Stimulated activated CD8-positive, alpha-beta memory T cell treated with anti-CD3 and anti-CD28 coated beads, Interleukin-4, amount 100 ng/mL, for 24 hours (primary cell): ENCODE data around the gene CEP55.

Source experiments
- DNase-seq: peaks from one replicate; pipeline ENCODE4 v3.0.0-alpha.2; 2020; ENCODE audit warnings: low read depth

Gene CEP55

DNA sequence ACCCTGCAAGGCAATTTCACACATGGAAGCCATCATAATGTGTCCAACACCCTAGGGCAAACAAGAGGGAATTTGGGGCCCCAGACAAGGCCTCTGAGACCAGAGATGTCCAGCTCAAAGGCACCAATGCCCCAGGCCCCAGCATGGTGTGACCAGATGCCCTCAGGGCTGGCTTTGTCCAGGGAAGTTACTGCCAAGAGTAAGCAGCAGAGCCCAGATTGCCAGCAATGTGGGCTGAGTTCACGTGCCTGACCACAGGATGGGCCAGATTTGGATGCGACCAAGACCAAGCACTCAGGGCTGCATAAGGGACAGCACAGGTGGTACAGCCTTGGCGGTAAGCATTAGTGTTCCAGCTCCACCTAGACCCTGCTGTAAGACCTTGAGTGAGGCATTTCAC, 27.0 kb upstream of the CEP55 start:
- no peak for DNase-seq

GRCh38 chr10:93471110-93471651, 25.2 kb upstream of the CEP55 start:
- no peak for DNase-seq

DNA sequence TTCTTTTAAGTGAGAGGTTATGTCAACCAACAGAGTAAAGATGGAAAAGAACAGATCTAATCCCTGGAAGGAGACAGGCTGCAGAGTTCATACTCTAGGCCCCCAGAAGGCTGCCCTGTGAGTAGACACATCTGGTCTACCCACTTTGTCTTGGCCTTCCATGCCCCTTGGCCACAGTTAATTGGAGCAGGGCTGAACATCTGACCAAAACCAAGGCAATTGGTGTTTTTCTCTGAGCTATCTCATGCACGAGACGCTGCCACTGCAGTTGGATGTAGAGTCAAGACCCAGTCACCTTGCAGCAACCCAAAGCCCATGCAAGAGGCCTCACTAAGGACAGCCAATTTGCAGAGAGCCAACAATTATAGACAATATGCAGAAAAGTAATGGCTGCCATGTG, 23.3 kb upstream of the CEP55 start:
- DNase-seq = no peak

DNA sequence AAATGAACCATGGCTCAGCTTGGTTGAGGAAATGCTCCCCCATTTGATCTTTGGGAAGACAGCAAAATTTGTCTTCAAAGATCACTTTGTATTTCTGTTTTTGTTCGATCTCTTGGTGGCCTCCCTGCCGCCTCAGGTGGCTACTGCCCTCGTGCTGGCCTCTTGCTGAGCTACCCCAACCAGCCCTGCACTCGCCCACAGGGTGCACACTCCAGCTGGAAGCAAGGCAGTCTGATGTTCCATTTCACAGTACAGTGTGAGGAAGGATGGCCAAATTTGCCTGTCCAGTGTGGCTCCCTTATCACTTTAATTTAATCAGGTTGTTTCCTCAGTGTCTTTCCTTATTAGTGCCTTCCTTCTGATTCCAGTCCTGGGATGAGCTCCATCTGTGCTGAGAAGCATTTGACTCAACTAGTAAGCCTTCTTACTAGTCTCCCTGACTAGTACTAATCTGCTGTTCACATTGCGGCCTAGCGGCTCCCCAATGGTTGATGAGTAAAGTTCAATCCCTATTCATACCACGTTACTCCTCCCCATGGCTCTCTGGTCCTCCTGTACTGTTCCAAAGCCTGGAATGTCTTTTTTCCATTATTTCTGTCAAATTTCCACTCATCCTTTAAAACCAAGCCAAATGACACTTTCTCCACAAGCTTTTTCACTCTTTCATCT, 22.5 kb upstream of the CEP55 start:
- no peak for DNase-seq

- DNase-seq = no peak
Measured at GRCh38 chr10:93475227-93475626, 21.2 kb upstream of the CEP55 start.

GRCh38 chr10:93475871-93476270, 20.5 kb upstream of the CEP55 start:
- no peak for DNase-seq

GRCh38 chr10:93476756-93477155, 19.7 kb upstream of the CEP55 start:
- DNase-seq = no peak

DNA sequence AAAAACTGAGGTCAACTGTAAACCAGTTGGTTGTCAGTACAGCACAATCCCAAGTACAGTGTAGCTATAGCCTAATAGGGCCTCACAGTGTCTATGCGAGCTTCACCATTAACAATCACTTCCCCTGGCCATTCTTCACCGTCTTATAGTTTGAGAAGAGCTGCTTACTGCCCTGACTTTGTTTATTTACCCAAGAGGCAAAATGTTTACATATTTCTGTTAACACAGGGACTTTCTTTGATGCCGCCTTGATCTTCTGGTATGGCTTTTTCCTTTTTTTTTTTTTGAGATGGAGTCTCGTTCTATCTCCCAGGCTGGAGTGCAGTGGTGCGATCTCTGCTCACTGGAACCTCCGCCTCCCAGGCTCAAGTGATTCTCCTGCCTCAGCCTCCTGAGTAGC, 17.5 kb upstream of the CEP55 start:
- DNase-seq = no peak

DNA sequence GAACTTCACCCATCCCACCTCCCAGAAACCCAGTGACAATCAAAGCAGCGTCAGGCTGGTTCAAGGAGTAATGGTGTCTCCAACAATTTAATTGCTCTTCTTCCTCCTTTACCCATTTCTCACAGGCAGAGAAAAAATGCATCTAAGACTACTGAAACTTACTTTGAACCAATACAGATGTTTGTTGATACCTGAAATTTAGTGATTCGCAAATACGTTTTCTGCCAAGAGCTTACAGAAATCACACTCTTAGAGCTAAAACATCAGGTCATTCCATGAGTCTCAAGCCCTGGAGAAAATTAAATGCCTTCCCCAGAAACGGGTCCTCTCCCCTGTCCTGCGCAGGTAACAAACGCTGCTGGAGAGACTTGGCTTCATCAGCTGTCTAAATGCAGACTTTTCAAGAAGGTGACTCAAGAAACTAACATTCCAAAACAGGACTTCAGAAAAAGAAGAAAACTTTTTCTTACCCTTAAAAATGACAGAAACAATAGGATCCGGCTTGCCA, 14.7 kb upstream of the CEP55 start:
- no peak for DNase-seq

GRCh38 chr10:93482145-93482834, 14.1 kb upstream of the CEP55 start, which contains the start of gene MYOF:
TSS of gene MYOF (minus strand) at chr10:93482334. CDS start at chr10:93482194, 140 bp downstream.
- no peak for DNase-seq

GRCh38 chr10:93485690-93486089, 10.7 kb upstream of the CEP55 start:
- DNase-seq = no peak

DNA sequence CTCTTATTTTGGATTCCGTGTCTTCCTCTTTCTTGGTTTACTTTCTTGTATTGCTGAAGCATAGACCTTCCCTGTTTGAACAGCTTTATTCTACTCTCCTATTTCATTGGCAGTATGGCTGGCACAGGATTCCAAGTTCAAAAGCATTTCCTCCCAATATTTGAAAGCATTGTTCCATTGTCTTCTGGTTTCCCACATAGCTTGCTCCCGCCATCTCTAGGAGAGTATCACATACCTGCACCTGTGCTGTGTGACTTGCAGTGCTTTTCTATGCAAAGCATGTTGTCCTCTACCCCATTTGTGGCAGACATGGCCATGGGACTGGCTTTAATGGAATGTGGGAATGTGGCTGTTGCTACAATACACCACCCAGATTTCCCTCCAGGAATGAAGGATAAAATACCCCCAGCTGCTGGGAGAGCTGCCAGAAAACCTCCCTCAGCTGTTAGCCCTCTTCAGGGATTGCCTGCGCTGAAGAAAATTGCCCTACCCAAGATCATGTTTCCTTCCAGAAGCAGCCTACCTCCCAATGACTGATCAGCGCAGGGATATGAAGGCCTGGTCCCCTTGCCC, 7.4 kb upstream of the CEP55 start:
- DNase-seq = no peak

DNA sequence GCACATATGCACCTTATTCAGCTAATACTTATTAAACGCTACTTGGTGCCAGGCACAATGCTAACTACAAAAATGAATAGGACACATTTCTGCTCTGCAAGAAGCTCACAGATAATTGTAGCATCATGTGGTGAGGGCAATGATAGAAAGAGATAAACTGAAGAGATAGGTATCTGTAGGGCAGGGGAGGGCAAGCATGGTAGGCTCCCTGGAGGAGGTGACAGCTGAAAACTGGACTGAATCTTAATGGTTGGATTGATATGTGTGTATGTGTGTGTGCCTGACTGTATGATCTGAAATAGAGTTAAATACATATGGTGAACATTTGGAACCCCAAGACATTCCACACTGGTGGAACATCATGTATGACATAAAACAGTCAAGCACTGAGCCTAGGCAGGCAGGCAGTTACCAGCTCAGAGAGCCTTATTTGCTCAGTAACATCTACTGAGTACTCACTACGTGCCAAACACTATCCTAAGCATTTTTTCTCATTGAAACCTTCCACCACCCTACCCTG, 4.8 kb upstream of the CEP55 start:
- no peak for DNase-seq

- DNase-seq = no peak
Measured at GRCh38 chr10:93493162-93493561, 3.2 kb upstream of the CEP55 start.

- no peak for DNase-seq
Measured at GRCh38 chr10:93494494-93494893, 1.9 kb upstream of the CEP55 start.

DNA sequence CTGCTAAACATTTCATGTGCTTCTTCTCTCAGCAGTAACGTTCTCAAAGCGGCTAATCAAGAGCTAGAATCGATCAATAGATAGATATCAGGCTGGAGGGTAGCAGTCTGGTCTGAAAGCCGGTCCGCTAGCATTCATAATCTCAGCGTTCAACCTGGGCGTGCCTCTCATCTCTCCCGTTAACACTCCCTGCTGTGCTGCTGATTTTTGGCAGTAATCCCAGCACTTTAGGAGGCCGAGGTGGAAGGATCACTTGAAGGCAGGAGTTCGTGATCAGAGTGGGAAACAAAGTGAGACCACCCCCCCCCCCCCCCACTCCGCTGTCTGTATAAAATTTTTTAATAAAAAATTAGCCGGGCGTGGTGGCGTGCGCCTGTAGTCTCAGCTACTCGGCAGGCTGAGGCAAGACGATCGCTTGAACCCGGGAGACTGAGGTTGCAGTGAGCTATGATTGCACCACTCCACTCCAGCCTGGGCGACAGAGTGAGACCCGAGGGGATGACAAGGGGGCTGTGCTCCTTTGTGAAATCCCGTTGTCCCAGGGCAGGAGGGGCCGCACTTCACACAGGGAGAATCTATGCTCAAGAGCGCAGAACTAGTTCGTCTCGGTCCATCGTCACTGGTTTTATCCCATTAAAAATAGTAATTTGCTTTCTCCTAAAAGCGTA, 624 bp upstream of the CEP55 start:
- DNase-seq = no peak

DNA sequence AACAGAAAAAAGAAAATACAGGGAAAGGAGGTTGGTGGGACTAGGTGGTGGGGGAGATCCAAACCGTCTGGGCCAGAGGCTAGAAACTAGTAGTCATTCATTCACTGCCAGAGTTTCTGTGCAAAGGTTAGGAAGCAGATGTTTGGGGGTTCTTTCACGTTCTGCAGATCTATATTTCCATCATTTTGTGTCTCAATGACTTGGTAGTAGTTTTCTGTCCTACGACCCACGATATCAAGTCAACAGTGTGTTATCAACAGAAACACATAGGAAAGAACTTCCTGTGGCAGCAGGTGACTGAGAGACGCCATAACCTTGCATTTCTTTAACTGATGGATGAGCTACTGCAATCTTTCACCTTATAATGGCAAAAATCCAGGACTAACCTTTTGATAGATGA, 1.8 kb downstream of the CEP55 start:
- DNase-seq = no peak

GRCh38 chr10:93501650-93502049, 5.2 kb downstream of the CEP55 start:
- DNase-seq = no peak

DNA sequence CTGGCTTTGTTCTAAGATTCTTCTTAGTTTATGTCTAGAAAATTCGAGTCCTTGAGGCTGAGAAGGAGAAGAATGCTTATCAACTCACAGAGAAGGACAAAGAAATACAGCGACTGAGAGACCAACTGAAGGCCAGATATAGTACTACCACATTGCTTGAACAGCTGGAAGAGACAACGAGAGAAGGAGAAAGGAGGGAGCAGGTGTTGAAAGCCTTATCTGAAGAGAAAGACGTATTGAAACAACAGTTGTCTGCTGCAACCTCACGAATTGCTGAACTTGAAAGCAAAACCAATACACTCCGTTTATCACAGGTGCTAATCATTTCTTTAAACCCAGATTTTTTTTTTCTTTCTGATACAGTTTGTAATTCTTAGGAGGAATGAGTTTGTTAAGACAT, 6.7 kb downstream of the CEP55 start:
- DNase-seq = no peak

DNA sequence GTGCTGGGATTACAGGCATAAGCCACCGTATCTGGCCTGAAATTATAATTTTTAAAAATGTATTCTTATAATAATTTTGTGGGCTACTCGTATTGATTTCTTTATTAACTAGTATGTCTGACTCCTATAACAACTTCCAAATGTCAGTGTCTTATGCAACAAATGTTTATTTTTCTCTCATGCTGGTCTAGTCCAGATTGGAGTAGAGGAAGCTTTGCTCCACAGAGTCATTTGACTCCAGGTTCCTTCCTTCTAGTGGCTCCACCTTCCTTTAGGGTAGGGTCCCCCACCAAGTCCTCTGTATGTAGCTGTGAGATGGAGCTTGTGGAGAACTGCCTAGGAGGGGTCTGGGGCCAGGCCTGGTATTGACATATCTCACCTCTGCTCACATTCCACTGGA, 8.7 kb downstream of the CEP55 start:
- no peak for DNase-seq

DNA sequence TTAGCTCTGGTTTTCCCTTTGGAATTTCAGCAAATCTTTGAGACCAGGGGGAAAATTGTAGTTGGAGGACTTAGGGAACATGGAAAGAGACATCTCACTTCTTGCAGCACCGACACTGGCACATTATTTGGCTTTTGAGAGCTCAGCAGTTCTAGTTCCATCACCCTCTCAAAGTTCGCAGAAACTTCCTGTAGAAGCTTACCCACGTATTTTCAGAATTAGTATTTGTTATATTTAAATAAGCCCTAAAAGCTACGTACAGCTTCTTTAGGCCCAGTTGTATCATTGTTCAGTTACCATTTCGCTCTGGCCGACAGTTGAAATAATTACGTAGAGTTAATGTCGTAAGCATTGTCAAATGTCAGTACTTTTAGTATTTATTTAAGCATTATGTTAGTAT, 13.4 kb downstream of the CEP55 start:
- DNase-seq = no peak

DNA sequence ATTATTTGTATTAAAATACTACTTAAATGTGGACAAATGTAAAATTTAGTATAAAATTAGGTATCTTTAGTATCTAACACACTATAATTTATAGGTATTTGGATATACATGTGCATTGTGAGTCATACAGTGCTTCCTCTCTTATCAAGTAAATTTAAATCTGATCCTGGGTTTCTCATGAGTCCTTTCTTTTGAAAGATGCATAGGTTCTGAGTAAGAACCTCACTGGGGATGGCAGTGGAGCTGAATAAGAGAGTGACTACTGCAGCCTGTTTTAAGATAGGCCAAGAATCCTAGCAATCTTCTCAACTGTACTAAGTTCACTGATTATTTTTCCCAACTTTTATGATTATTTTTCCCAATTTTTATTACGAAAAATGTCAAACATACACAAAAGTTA, 16.2 kb downstream of the CEP55 start:
- no peak for DNase-seq
